Measurements from ENCODE around the gene RAB2B.

RAB2B gene

GRCh38 chr14:21498540-21499526 lies 22.1 kb upstream of the RAB2B start:
- no peak overlapping the region for H3K4me3 ChIP-seq (ENCODE audit: low read length, poor library complexity, severe bottlenecking)
- H3K79me2 ChIP-seq (ENCODE audit: insufficient read depth, low read length) = 0 out of 2 replicates have a peak, but pooled peaks cover 7% of the 10 kb centered on the region
- no peaks in the 10 kb centered on the region for H3K9me3 ChIP-seq (ENCODE audit: insufficient read depth, low read depth, low read length)
- H3F3A ChIP-seq (ENCODE audit: low read depth) = no peaks in the 10 kb centered on the region; the same call in 1 of the 2 replicates
- H3K4me2 ChIP-seq (ENCODE audit: low read depth, low read length, poor library complexity, severe bottlenecking) = no peak overlapping the region
- H2AFZ ChIP-seq (ENCODE audit: low read length) = no peak overlapping the region
- no peaks in the 10 kb centered on the region for H3K4me1 ChIP-seq (ENCODE audit: insufficient read depth, low read length, poor library complexity, severe bottlenecking)
- H3K9me2 ChIP-seq (replicated peaks; ENCODE audit: low read depth, low read length) = no peaks in the 10 kb centered on the region
- no peak overlapping the region for H3K9ac ChIP-seq (ENCODE audit: low read depth, low read length, poor library complexity, severe bottlenecking)
- H4K20me1 ChIP-seq (ENCODE audit: insufficient read depth, low read length, poor library complexity, severe bottlenecking) = no peaks in the 10 kb centered on the region
- H3K27me3 ChIP-seq (ENCODE audit: insufficient read depth, low read length, poor library complexity, severe bottlenecking) = no peaks in the 10 kb centered on the region
- H3K36me3 ChIP-seq (ENCODE audit: insufficient read depth, low read length) = peaks cover 84% of the 10 kb centered on the region
- no peak for TF ChIP-seq EZH2phosphoT487 (IDR thresholded peaks at IDR 0.05; ENCODE audit: borderline replicate concordance)
- peak; percentile 69 for TF ChIP-seq CTCF (conservative IDR thresholded peaks at IDR 0.05; ENCODE audit: low read length)

GRCh38 chr14:21496453-21496852 lies 19.7 kb upstream of the RAB2B start:
- no peak overlapping the region for H2AFZ ChIP-seq (ENCODE audit: low read length)
- no peaks in the 10 kb centered on the region for H3K9me2 ChIP-seq (replicated peaks; ENCODE audit: low read depth, low read length)
- no peaks in the 10 kb centered on the region for H3K79me2 ChIP-seq (ENCODE audit: insufficient read depth, low read length)
- no peak overlapping the region for H3K4me2 ChIP-seq (ENCODE audit: low read depth, low read length, poor library complexity, severe bottlenecking)
- no peaks in the 10 kb centered on the region for H4K20me1 ChIP-seq (ENCODE audit: insufficient read depth, low read length, poor library complexity, severe bottlenecking)
- no peaks in the 10 kb centered on the region for H3K27me3 ChIP-seq (ENCODE audit: insufficient read depth, low read length, poor library complexity, severe bottlenecking)
- no peak overlapping the region for H3K4me3 ChIP-seq (ENCODE audit: low read length, poor library complexity, severe bottlenecking)
- H3F3A ChIP-seq (ENCODE audit: low read depth) = no peaks in the 10 kb centered on the region; the same call in 1 of the 2 replicates
- H3K9me3 ChIP-seq (ENCODE audit: insufficient read depth, low read depth, low read length) = no peaks in the 10 kb centered on the region
- no peak for TF ChIP-seq CTCF (conservative IDR thresholded peaks at IDR 0.05; ENCODE audit: low read length)
- no peak for TF ChIP-seq EZH2phosphoT487 (IDR thresholded peaks at IDR 0.05; ENCODE audit: borderline replicate concordance)
- H3K36me3 ChIP-seq (ENCODE audit: insufficient read depth, low read length) = peaks cover 78% of the 10 kb centered on the region
- H3K4me1 ChIP-seq (ENCODE audit: insufficient read depth, low read length, poor library complexity, severe bottlenecking) = no peaks in the 10 kb centered on the region
- H3K9ac ChIP-seq (ENCODE audit: low read depth, low read length, poor library complexity, severe bottlenecking) = no peak overlapping the region

GRCh38 chr14:21494902-21495762 lies 18.4 kb upstream of the RAB2B start:
- Histone ChIP-seq H3K79me2 (ENCODE audit: insufficient read depth, low read length) (no peaks in the 10 kb centered on the region), H3K9me3 (ENCODE audit: insufficient read depth, low read depth, low read length) (no peaks in the 10 kb centered on the region), H3K27me3 (ENCODE audit: insufficient read depth, low read length, poor library complexity, severe bottlenecking) (no peaks in the 10 kb centered on the region), H2AFZ (ENCODE audit: low read length) (no peak overlapping the region), H3K4me2 (ENCODE audit: low read depth, low read length, poor library complexity, severe bottlenecking) (no peak overlapping the region), H3F3A (ENCODE audit: low read depth) (no peaks in the 10 kb centered on the region; the same call in 1 of the 2 replicates), H3K9ac (ENCODE audit: low read depth, low read length, poor library complexity, severe bottlenecking) (no peak overlapping the region), H3K4me1 (ENCODE audit: insufficient read depth, low read length, poor library complexity, severe bottlenecking) (no peaks in the 10 kb centered on the region), H4K20me1 (ENCODE audit: insufficient read depth, low read length, poor library complexity, severe bottlenecking) (no peaks in the 10 kb centered on the region), H3K9me2 (replicated peaks; ENCODE audit: low read depth, low read length) (no peaks in the 10 kb centered on the region), H3K36me3 (ENCODE audit: insufficient read depth, low read length) (peaks cover 75% of the 10 kb centered on the region), H3K4me3 (ENCODE audit: low read length, poor library complexity, severe bottlenecking) (no peak overlapping the region)
- TF ChIP-seq CTCF (conservative IDR thresholded peaks at IDR 0.05; ENCODE audit: low read length) (no peak), EZH2phosphoT487 (IDR thresholded peaks at IDR 0.05; ENCODE audit: borderline replicate concordance) (no peak)

Measured in Loucy (cell line).